ENCODE data around the gene HMX1.

Gene HMX1

GRCh38 chr4:8838961-8839431 lies 32.6 kb downstream of the HMX1 start:
- no peak for DNase-seq

- DNase-seq, result no peak
These were observed 33.2 kb downstream of the HMX1 start for GRCh38 chr4:8838296-8838960.

DNA sequence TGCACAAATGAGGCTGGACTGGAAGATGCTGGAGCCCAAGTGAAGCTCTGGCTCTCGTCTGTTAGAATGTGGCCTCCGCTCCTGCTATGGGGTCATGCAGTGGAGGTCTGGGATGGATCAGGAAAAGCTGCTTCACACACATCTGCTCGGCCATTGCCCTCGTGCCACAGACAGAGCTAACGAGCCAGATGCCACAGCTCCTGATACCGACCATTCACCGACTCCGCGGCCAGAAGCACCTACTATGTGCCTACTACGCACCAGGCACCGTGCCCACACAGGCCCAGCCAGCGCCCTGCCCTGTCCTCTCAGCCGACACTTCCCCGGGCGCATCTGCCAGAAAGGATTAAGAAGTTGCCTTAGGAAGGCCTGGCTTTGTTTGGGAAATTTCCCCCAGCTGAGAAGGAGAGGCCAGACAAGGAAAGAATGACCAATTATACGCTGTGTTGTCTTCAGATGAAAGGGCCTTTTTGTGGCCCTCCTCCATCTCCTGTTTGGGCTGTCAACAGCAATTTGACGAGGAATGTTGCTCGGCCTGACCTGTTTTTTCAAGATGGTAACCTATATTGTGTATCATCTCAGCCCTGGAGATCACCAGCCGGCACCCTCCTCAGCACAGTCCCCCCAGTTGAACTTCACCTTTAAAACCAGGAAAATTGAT lies 34.3 kb downstream of the HMX1 start:
- DNase-seq, result no peak

GRCh38 chr4:8836664-8837171 lies 34.9 kb downstream of the HMX1 start:
- DNase-seq, result no peak

GRCh38 chr4:8835521-8836365 lies 35.9 kb downstream of the HMX1 start:
- DNase-seq, result no peak

DNA sequence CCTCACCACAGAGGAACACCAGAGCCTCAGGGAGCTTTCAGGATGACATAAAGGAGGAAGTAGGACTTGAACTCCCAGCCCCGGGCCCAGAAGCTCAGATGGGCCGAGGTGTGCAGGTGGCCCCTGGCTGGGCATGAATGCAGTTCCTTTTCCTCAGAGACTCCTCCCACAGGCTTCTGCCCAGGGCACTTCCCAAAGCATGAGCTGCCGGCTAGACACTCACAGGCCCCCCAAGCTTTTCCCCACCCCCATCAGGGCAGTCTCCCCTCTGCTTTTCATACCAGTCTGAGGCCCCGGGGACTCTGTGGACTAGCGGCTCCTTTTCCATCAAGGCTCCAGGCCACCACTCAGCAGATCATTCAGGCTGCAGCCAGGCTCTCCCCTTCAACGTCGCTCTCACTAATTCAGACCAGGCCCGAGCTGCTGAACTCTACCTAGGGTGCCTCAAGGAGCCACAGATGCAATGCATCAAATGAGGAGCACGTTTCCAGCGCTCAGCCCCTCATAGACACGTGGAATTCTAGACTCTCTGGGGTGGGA lies 36.9 kb downstream of the HMX1 start:
- no peak for DNase-seq

- no peak for DNase-seq
These were observed 39.3 kb downstream of the HMX1 start for GRCh38 chr4:8832113-8832915.

DNA sequence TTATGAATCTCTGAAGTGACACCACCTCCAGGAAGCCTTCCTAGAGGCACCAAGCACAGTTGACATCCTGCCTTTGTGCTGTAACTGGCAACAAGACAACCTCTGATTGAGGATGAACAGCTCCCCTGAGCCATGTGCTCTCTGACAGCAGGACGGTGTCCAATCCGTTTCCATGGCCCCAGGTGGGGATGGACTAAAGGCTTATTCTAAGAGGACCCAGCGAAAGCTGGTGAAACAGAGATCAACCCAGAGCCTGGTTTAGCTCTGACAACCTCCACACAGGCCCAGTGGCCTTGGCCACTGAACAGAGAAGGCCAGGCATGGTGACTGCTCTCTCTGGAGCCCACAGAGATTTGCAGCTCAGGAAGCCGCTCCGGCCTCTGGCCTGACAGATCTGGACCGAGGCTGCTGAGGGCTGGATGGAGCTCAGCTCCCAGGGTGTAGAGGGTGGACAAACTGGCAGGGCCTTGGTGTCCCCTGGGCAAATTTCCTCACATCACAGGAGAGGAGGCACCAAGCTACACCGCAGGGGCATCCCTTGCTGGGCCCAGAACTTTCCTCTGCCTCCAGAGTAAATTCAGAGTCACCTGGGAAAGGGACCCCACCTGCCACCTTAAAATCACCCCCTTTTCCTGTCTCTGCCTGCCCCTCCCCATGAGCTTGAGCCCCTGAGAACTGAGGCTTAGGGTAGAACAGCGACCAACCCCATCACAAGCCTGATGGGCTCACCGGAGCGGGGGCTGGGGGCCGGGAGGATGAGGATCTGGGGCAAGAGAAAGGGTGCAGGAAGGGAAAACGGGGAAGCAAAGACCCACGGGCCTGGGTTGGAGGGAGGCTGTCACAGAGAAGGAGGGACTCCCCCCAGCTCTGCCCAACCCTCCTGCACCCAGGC lies 40.2 kb downstream of the HMX1 start:
- DNase-seq, result no peak

DNA sequence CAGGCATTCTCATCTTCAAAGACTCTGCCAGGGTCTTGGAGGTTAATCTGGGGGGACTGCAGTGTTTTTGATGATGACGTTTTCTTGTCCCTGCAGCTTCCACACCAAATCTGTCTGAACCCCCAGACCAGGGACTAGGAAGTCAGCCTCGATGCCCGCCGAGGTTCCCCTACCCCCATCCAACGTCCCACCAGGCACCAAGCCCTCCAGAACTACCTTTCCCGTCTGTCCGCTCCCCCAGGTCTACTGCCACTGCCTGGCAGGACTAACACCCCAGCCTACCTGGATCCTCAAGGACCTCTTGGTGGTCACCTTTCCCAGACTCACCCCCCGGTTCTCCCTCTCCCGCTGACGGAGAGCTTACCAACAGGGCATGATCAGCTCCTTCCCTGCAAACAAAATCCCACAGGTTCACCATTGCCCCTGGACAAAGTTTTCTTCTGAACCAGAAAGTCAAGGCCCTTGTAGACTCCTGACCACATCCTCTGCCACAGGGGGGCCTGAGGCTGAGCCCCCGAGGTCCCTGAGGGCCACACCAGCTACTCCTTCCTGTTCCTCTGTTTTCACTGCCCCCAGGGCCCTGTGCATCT lies 40.9 kb downstream of the HMX1 start:
- DNase-seq, result no peak

- no peak for DNase-seq
These were observed 41.6 kb downstream of the HMX1 start for GRCh38 chr4:8830056-8830455.

- no peak for DNase-seq
These were observed 42.1 kb downstream of the HMX1 start for GRCh38 chr4:8829584-8829983.

GRCh38 chr4:8828869-8829268 lies 42.8 kb downstream of the HMX1 start:
- no peak for DNase-seq

DNA sequence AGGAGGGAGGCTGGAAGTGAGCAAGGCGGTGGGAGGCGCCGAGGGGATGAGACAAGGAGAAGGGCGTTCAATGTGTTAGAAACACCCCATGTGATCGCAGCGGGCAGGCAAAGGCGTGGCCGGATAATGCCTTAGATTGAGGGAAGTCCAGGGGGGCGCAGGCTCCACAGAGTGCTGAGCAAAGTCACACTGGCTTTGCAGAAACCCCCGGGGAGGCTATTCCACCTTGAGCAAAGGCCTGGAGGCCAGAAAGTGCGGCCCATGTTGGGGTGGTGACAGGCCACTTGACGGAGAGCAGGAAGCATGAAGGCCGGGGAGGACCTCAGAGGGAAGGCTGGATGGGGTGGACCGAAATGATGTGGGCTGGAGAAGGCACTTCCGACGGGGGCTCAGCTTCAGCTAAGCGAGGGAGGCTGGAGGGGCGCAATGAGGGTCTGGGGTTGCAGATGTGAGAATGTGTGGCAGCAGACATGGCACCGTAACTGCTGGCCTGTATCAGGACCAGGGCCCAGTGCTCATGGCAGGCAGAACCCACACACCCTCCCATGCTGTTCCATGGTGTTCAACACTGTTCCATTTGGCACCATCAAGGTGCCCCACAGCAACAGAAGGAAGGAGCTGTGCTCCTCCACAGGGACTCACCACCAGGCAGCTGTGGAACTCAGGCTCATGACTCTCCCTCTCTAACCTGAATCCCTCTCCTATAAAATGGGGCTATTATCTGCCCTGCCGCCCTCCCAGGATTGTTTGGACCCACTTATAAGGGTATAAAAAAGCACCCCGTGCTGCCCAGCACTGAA lies 50.3 kb downstream of the HMX1 start:
- DNase-seq, result no peak

- DNase-seq, result no peak
These were observed 51.2 kb downstream of the HMX1 start for GRCh38 chr4:8820178-8821102.

DNA sequence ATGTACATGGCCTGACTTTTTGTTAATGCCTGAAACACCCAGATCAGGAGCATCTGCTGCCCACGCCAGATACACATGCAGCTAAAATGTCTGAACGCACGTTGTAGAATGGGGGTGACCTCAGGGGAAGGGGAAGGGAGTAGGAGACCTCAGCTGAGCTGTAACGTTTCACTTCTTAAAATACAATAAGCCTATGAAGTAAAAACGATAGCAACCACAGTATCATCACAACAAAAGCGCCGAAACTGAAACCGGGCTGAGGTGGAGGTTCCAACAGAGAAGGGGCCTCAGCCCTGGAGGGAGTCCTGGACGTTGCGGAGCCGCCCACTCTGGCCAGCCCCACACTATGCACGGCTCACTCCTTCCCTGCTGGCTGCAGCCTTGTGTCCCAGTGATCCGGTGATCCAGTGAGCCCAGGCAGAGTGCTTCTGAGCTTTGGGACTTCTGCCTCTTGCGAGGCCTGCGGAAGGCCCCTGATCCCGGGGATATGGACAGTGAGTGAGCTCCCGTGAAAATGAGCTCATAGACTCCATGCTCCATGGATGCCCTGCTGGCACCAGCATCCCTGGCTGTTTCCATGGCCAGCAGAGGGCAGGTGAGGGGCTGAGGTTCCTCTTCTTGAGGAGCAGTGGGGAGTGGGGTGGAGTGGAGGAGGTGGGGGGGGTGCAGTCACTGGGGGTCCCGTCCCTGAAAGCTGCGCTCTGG lies 52.0 kb downstream of the HMX1 start:
- no peak for DNase-seq

DNA sequence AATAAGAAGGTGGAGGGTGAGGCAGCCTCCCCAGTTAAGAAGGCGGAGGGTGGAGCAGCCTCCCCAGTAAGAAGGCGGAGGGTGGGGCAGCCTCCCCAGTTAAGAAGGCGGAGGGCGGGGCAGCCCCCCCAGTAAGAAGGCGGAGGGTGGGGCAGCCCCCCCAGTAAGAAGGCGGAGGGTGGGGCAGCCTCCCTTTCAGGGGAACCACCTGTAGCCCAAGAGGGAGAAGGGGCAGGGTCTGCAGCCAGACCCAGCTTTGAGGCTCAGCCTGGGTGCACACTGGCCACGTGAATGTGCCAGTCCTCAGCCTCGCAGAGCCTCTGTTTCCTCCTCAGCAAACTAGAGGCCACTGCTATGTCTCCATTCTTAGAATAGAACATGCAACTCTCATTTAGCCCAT lies 52.6 kb downstream of the HMX1 start:
- no peak for DNase-seq

DNA sequence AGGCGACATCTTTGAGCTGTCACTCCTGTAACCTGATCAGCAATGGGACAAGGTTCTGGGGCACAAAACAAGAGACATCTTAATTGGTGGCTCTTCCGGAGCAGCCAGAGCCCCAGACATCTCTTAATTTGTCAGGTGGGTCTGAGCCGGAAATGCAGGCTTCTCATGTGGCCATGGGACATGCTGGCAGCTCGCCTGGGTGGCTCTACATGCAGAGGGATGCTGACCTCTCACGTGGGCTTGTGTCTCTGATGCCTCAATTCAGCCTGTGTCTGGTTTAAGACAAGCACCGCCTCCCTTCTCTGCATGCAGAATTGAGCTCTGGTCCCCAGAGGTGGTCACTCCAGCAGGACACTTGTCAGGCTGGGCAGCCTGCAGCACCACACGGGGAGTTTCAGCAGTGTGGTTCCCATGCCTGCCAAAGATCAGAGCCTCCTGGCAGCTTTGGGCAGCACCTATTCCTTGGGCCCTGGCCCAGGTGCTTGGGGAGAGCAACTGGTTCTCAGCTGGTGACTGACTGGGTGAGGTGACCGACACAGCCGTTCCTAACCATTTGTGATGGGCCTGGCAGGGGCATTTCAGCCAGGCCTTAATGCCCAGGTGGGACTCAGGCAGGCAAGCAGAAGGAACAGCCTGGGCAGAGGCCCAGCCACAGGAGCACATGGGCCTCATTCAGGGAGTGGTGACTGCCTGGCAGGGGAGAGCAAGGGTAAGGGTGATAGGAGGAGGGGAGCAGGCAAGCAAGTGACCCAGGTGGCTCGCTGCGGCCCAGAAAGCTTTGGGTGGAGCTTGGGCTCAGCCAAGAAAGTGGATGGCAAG lies 53.4 kb downstream of the HMX1 start:
- no peak for DNase-seq

- DNase-seq, result no peak
These were observed 53.9 kb downstream of the HMX1 start for GRCh38 chr4:8817813-8818062.
